Stimulated activated naive CD8-positive, alpha-beta T cell treated with anti-CD3 and anti-CD28 coated beads, Interleukin-15, amount 100 ng/mL, for 72 hours (primary cell): ENCODE measurements around the gene TAL2.
"Not testable (repeated sequence)": the region's sequence is repeated elsewhere in the genome, so short reads cannot be mapped to it uniquely, and the experiment has no call there.

Experiments
- ATAC-seq: fragments of 150-1000 bp; cut with Tn5 transposase; 2 replicates; pipeline ENCODE4 v1.10.0; 2021; ENCODE audit warnings: mild to moderate bottlenecking, moderate library complexity
- DNase-seq, 2 donors: peaks; one replicate each; pipeline ENCODE4 v3.0.0; 2021 to 2022
- H3K27ac Mint-ChIP-seq, 2 donors: one replicate each; pipeline ENCODE4 v1.8.0; 2022; ENCODE audit warnings: mild to moderate bottlenecking in 2 of 2, mixed read lengths in 2 of 2, moderate library complexity in 2 of 2
- H3K27me3 Mint-ChIP-seq: one replicate; pipeline ENCODE4 v1.8.0; 2022; ENCODE audit warnings: mixed read lengths
- H3K4me1 Mint-ChIP-seq: one replicate; pipeline ENCODE4 v1.8.0; 2022; ENCODE audit warnings: mild to moderate bottlenecking, mixed read lengths
- H3K4me3 Mint-ChIP-seq, 2 donors: one replicate each; pipeline ENCODE4 v1.8.0; 2022; ENCODE audit warnings: mild to moderate bottlenecking in 2 of 2, mixed read lengths in 2 of 2, moderate library complexity in 1 of 2
- H3K9me3 Mint-ChIP-seq, 2 donors: one replicate each; pipeline ENCODE4 v1.8.0; 2022; ENCODE audit warnings: mixed read lengths in 2 of 2

The TAL2 gene

GRCh38 chr9:105693435-105694189 is 31.4 kb downstream of the TAL2 start:
- peak overlapping the region; percentile 73 to 83 for H3K4me3 Mint-ChIP-seq
- H3K27ac Mint-ChIP-seq, result peak overlapping the region; percentile 21 to 31
- DNase-seq, result peak in 1 of 2 donors; percentile 8
- peaks cover 19% of the 10 kb centered on the region for H3K27me3 Mint-ChIP-seq
- ATAC-seq, result peak; percentile 0
- H3K4me1 Mint-ChIP-seq, result peaks cover 20% of the 10 kb centered on the region
- no peaks in the 10 kb centered on the region for H3K9me3 Mint-ChIP-seq

- peaks cover 26% of the 10 kb centered on the region for H3K4me1 Mint-ChIP-seq
- H3K27ac Mint-ChIP-seq, result peak within 1 kb of the TSS; percentile 28 to 51
- H3K27me3 Mint-ChIP-seq, result peaks cover 18% of the 10 kb centered on the region
- peak within 1 kb of the TSS; percentile 73 to 84 for H3K4me3 Mint-ChIP-seq
- peak; percentile 86 for ATAC-seq
- peak; percentile 73 to 81 for DNase-seq
- H3K9me3 Mint-ChIP-seq, result no peaks in the 10 kb centered on the region
These were observed 32.1 kb downstream of the TAL2 start, which contains the start of gene TMEM38B for GRCh38 chr9:105694190-105694847. TMEM38B (plus strand) TSS chr9:105694541; CDS start chr9:105694661, 120 bp downstream.

GRCh38 chr9:105694848-105695581 is 32.8 kb downstream of the TAL2 start:
- H3K27me3 Mint-ChIP-seq, result peaks cover 11% of the 10 kb centered on the region
- H3K9me3 Mint-ChIP-seq, result no peaks in the 10 kb centered on the region
- DNase-seq (peak; percentile 56 to 64), ATAC-seq (peak; percentile 82)
- peak overlapping the region; percentile 28 to 51 for H3K27ac Mint-ChIP-seq
- H3K4me1 Mint-ChIP-seq, result peaks cover 30% of the 10 kb centered on the region
- H3K4me3 Mint-ChIP-seq, result peak overlapping the region; percentile 73 to 84

- no peak for ATAC-seq
- Mint-ChIP-seq H3K27me3 (peaks cover 9% of the 10 kb centered on the region), H3K4me3 (peak overlapping the region; percentile 48 to 84), H3K27ac (no peak overlapping the region), H3K4me1 (peaks cover 30% of the 10 kb centered on the region), H3K9me3 (no peaks in the 10 kb centered on the region)
- DNase-seq, result no peak
These were observed 34.0 kb downstream of the TAL2 start for GRCh38 chr9:105696219-105696793.

- H3K4me1 Mint-ChIP-seq, result peaks cover 30% of the 10 kb centered on the region
- DNase-seq, result no peak
- H3K27ac Mint-ChIP-seq, result no peak overlapping the region
These were observed 35.6 kb downstream of the TAL2 start for GRCh38 chr9:105697871-105698270.

GRCh38 chr9:105698348-105698870 is 36.2 kb downstream of the TAL2 start:
- no peak for ATAC-seq
- H3K9me3 Mint-ChIP-seq, result no peaks in the 10 kb centered on the region
- no peak for DNase-seq
- H3K4me3 Mint-ChIP-seq, result no peak overlapping the region
- no peak overlapping the region for H3K27ac Mint-ChIP-seq
- peaks cover 27% of the 10 kb centered on the region for H3K4me1 Mint-ChIP-seq
- H3K27me3 Mint-ChIP-seq, result peaks cover 5% of the 10 kb centered on the region

More at GRCh38 chr9:105697871-105698270, 35.6 kb downstream of the TAL2 start:
- no peak for ATAC-seq
- H3K4me3 Mint-ChIP-seq, result no peak overlapping the region
- peaks cover 9% of the 10 kb centered on the region for H3K27me3 Mint-ChIP-seq
- no peaks in the 10 kb centered on the region for H3K9me3 Mint-ChIP-seq

- Mint-ChIP-seq H3K9me3 (no peaks in the 10 kb centered on the region), H3K4me3 (no peak overlapping the region), H3K27me3 (no peaks in the 10 kb centered on the region), H3K4me1 (peaks cover 16% of the 10 kb centered on the region), H3K27ac (no peak overlapping the region)
- ATAC-seq, result no peak
- no peak for DNase-seq
These were observed 38.4 kb downstream of the TAL2 start for GRCh38 chr9:105700668-105701067.

GRCh38 chr9:105701145-105701544 is 38.9 kb downstream of the TAL2 start:
- peak overlapping the region in 1 of 2 donors; percentile 27 for H3K27ac Mint-ChIP-seq
- no peak overlapping the region for H3K4me3 Mint-ChIP-seq
- H3K9me3 Mint-ChIP-seq, result no peaks in the 10 kb centered on the region
- ATAC-seq (no peak), DNase-seq (no peak)
- peaks cover 14% of the 10 kb centered on the region for H3K4me1 Mint-ChIP-seq
- no peaks in the 10 kb centered on the region for H3K27me3 Mint-ChIP-seq

GRCh38 chr9:105702207-105702606 is 40.0 kb downstream of the TAL2 start:
- Mint-ChIP-seq H3K9me3 (no peaks in the 10 kb centered on the region), H3K27me3 (no peaks in the 10 kb centered on the region), H3K27ac (no peak overlapping the region), H3K4me1 (peaks cover 10% of the 10 kb centered on the region), H3K4me3 (no peak overlapping the region)
- DNase-seq (no peak), ATAC-seq (no peak)

GRCh38 chr9:105703638-105704037 is 41.4 kb downstream of the TAL2 start:
- H3K9me3 Mint-ChIP-seq, H3K27me3 Mint-ChIP-seq, DNase-seq, H3K4me1 Mint-ChIP-seq, ATAC-seq, H3K27ac Mint-ChIP-seq, H3K4me3 Mint-ChIP-seq: not testable (repeated sequence)

- H3K9me3 Mint-ChIP-seq, result no peaks in the 10 kb centered on the region
- DNase-seq (no peak), ATAC-seq (no peak)
- H3K4me3 Mint-ChIP-seq, result no peak overlapping the region
- H3K27me3 Mint-ChIP-seq, result no peaks in the 10 kb centered on the region
- peak overlapping the region in 1 of 2 donors; percentile 85 for H3K27ac Mint-ChIP-seq
- no peaks in the 10 kb centered on the region for H3K4me1 Mint-ChIP-seq
These were observed 43.9 kb downstream of the TAL2 start for GRCh38 chr9:105706156-105706555.

- peak overlapping the region; percentile 4 to 88 for H3K27ac Mint-ChIP-seq
- no peak for DNase-seq
- H3K27me3 Mint-ChIP-seq, result no peaks in the 10 kb centered on the region
- no peak for ATAC-seq
- H3K9me3 Mint-ChIP-seq, result no peaks in the 10 kb centered on the region
- peak overlapping the region; percentile 36 to 77 for H3K4me3 Mint-ChIP-seq
- H3K4me1 Mint-ChIP-seq, result no peaks in the 10 kb centered on the region
These were observed 46.1 kb downstream of the TAL2 start for GRCh38 chr9:105708405-105708804.

GRCh38 chr9:105710638-105711037 is 48.4 kb downstream of the TAL2 start:
- Mint-ChIP-seq H3K4me3 (no peak overlapping the region), H3K9me3 (no peaks in the 10 kb centered on the region), H3K27ac (no peak overlapping the region), H3K27me3 (no peaks in the 10 kb centered on the region), H3K4me1 (no peaks in the 10 kb centered on the region)
- no peak for ATAC-seq
- DNase-seq, result no peak

- ATAC-seq (no peak), DNase-seq (no peak)
- H3K27ac Mint-ChIP-seq, result no peak overlapping the region
- no peak overlapping the region for H3K4me3 Mint-ChIP-seq
- H3K9me3 Mint-ChIP-seq, result no peaks in the 10 kb centered on the region
- H3K4me1 Mint-ChIP-seq, result no peaks in the 10 kb centered on the region
- H3K27me3 Mint-ChIP-seq, result no peaks in the 10 kb centered on the region
These were observed 49.6 kb downstream of the TAL2 start for GRCh38 chr9:105711867-105712266.

GRCh38 chr9:105712297-105712696 is 50.0 kb downstream of the TAL2 start:
- Mint-ChIP-seq H3K4me3 (no peak overlapping the region), H3K27ac (no peak overlapping the region), H3K4me1 (no peaks in the 10 kb centered on the region), H3K9me3 (no peaks in the 10 kb centered on the region), H3K27me3 (no peaks in the 10 kb centered on the region)
- ATAC-seq, result no peak
- DNase-seq, result no peak
